Stimulated activated CD4-positive, alpha-beta T cell treated with anti-CD3 and anti-CD28 coated beads, Interleukin-15, amount 100 ng/mL, for 1 hour (primary cell): ENCODE data around the gene CRLF1.

Source experiments
- DNase-seq, 2 donors: peaks; one replicate each; pipeline ENCODE4 v3.0.0-alpha.2; 2020; ENCODE audit warnings: low read depth in 1 of 2, low spot score in 1 of 2

Gene CRLF1

DNA sequence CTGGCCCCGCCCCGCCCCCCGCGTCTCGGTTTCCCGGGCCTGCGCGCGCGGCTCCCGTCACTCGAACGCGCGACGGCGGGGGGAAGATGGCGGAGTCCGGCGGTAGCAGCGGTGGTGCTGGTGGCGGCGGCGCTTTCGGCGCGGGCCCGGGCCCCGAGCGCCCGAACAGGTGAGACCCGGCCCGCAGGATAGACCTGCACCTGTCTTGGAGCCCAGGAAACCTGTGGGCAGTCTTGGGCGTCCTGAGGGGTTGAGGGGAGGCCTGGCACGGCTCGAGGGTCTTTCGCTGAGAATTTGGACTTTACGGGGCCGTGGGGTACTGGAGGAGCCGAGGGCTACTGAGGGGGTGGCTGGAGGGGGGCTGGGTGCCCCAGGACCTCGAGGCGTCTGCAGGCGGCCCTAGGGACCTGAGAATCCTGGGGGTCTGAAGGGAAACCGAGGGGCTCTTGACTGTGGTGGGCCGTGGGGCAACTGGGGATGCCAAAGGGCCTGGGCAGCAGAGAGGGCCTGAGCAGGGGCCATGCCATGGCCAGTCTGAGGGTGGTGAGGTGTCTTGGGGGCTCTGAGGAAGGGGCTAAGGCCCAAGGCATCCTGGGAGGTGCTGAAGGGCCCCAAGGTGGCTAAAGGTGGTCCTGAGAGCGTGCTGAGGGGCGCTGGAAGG, 30.5 kb upstream of the CRLF1 start, which contains the start of gene KLHL26:
Gene KLHL26 (plus strand): TSS at position 60 of the 661 bp plus-strand sequence. CDS start 27 bp downstream, at position 87.
- no peak for DNase-seq

DNA sequence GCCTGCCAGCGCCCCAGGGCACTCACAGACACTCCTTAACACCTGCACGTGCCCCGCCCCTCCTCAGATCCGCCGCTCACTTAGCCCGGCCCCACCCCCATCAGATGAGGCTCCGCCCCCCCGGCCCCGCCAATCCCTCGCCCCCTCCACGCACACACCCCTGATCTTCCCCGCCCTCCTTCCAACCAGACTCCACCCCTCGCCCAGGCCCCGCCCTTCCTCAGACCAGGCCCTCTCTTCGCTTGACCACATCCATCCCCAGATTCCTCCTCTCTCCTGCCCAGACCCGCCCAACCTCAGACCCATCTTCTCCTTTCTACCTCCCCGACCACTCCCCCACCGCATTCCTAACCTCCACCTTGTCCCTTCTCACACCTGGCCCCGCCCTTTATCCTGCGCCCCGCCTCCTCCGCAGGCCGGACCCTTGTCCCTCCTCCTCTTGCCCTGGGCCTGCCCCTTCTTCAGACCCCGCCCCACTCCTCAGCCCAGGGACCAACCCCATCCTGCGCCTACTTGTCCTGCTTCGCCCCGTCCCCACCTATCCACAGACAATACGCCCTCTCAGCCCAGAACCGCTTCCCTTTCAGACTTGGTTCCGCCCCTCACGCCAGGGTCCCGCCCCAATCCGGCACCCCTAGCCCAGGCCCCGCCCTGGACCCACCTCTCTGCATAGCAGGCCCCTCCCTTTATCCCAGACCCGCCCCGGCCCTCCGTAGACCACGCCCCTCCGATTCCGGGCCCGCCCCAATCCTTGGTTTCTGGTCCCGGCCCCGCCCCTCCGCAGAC, 29.8 kb upstream of the CRLF1 start:
- peak; percentile 99 to 100 for DNase-seq

DNA sequence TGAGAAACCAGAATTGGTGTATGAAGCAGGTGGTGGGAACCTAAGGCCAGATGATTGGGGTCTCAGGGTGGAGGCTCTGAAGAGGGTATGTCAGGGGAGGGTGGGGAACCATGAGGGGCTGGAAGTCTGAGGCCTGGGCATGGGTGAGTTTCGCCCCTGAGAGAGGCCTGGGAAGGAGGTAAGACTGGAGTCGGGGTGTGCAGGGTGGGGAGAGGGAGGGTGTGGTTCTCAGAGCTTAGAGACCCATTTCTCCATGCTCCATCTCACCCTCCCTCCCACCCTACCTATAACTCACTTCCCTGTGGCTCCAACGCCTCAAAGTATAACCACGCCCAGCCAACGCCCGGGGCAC, 29.2 kb upstream of the CRLF1 start:
- DNase-seq, result no peak

DNA sequence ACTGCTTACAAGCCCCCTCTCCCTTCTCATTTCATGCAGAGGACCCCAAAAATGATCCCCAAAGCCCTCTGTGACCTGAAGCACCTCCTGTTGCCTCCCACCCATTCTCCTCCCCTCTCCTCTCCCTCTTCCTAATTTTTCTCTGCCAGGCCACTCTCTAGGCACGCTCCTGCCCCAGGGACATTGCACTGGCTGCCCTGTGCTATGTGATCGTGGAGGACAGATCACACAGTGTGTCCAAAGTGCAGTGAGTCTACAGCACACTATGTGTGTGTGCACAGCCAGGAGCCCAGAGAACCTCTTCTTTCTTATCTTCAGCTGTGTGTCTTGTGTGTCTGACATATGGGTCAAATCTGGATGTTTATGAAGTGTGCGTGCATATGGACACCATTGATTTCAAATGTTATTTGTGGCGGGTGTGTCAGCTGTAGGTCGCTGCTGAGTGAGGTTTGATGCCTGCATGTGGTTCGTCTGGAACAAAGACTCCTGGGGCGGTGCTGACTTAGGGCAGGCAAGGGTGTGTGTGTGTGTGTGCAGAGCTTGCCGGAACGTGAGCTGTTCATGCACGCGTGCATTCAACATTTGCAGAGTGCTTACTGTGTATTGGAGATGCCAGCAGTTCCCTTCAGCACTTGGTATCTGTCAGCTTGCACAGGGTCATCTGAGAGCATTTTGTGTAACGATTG, 28.2 kb upstream of the CRLF1 start:
- no peak for DNase-seq

DNA sequence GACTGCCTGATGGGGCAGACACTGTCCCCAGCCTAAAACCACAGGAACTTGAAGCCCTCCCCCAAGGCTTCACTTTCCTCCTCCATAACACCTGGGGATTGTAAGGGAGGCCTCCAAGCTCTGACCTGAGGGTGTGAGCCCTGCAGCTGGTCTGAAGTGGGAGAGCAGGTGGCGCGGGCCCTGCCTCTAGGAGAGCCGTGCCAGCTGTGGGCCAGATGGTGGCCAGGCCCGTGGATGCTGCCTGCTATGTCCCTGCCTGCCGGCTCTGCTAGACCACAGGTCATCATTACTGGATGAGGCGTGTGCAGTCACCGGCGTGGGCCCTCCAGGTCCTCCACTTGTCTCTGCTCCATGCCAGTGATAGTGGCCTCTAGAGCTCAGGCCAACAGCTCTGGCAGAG, 26.7 kb upstream of the CRLF1 start:
- no peak for DNase-seq

DNA sequence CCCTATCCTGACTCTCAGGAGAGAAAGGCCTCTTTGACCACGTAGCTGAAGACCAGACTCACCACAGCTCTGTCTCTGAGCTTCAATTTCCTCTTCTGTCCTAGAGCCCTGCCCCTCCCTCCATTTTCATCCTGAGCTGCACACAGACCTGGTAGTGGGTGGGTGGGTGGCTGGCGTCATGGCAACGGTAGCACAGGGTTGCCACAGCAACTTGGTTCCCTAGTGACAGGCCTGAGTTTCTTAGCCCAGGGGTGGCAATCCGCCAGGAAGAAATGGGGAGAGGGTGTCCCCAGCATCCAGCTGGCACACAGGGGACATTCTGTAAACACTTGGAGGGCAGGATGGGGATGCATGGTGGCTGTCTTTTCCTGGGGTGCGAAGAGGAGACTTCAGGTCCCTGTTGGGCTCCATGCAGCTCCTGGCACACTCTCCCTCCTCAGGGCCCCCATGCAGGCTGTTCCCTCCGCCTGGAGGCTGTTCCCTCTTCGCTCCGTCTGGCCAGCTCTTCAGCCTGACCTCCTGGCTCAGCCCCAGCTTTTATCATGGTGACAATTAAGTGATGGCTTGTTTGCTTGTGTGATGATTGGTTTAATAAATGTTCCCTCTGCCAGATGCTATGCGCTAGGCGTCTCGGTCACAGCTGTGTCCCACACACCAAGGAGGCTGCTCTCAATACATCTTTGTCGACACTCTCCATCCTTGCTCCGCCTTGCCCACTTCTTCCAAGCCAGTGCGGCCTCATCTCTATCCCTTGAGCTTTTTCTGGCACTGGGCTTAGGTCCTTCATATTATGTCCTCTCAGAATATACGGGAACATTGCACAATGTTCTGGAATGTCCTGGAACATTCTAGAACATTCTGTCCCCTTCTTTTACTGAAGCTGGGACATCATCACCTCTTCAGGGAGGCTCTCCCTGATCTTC, 22.8 kb upstream of the CRLF1 start:
- no peak for DNase-seq

DNA sequence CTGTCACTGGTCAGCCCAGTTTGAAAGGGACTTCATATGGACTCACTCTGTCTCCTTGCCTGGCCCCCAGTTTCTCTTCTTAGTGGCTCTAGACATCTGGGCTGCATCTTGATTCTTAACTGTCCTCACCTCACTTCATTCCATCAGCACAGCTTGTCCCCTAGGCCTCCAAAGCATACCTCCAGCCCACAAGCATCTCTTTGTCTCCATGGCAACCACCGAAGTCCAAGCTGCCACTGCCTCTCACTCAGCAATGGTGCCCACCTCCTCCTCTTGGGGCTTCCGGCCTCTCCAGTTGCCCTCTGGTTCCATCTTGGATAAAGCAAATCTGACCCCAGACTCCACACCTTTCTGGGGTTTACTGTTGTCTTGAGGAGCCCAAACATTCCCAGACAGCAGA, 20.3 kb upstream of the CRLF1 start:
- DNase-seq, result no peak

DNA sequence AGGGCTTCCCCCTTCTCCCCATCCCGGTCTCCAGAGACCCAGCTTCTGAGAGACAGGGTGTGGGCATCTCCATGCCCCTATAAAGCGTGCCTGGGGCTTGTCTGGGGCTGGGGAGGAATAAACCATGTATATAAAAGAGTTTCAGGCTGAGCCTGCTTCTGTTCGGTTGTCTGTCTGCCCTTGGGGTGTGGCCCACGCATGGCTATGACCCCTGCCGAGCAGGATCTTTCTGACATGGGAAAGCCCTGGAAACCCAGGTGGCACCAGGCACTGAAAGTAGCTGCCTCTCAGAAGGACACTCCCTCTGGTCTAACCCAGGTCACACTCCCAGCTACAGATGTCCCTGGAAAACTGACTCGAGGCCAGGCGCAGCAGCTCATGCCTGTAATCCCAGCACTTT, 14.3 kb upstream of the CRLF1 start:
- DNase-seq, result no peak

DNA sequence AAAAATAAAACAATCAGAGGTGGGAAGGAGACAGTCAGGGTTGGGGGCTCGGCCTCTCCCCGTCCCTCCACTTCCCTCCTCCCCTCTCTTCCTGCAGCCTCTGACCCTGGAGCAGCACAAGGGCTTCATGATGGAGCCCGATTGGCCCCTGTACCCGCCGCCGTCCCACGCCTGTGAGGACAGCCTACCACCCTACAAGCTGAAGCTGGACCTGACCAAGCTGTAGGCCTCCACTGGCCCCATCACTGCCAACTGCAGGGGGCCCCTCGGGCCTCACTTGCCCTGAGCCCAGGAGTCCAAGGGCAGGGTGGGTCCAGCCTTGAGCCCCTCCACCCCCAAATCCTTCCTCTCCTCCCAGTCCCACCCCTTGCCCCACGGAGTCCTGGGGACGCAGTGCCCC, 13.7 kb upstream of the CRLF1 start:
- DNase-seq, result no peak

DNA sequence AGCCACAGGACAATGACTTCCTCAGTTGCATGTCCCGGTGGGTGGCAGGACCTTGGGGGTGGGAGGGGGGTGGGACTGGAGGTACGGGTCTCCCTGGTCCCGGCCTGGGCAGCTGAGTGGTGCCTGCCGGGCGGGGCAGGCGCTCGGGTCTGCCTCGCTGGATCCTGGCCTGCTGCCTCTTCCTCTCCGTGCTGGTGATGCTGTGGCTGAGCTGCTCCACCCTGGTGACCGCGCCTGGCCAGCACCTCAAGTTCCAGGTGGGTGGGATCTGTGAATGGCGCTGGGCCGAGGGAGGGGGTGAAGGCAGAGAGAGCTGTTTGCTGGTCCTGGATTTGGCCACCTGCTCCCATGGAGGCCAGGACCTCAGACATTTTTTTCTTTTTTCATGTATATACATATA, 11.6 kb upstream of the CRLF1 start:
- no peak for DNase-seq

DNA sequence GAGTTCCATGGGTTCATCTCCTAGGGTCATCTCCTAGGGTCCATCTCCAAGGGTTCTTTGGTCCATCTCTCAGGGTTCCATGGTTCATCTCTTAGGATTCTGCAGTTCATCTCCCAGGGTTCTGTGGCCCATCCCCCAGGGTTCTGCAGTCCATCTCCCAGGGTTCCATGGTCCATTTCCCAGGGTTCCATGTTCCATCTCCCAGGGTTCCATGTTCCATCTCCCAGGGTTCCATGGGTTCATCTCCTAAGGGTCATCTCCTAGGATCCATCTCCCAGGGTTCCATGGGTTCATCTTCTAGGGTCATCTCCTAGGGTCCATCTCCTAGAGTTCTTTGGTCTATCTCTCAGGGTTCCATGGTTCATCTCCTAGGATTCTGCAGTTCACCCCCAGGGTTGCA, 11.0 kb upstream of the CRLF1 start:
- no peak for DNase-seq

DNA sequence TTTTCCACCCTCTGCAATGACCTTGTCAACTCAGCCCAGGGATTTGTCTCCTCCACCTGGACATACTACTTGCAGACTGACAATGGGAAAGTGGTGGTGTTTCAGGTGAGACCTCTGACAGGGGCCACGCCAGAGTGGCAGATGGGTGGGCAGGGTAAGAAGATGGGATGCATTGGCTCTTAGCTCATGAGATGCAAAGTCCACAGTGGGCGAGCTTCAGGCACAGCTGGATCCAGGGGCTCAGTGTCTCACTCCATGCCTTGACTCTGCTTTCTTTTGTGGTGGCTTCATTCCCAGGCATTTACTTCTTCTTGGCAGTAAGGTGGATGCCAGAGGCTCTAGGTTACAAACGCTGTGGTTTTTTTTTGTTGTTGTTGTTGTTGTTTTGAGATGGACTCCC, 9.4 kb upstream of the CRLF1 start:
- DNase-seq, result no peak

DNA sequence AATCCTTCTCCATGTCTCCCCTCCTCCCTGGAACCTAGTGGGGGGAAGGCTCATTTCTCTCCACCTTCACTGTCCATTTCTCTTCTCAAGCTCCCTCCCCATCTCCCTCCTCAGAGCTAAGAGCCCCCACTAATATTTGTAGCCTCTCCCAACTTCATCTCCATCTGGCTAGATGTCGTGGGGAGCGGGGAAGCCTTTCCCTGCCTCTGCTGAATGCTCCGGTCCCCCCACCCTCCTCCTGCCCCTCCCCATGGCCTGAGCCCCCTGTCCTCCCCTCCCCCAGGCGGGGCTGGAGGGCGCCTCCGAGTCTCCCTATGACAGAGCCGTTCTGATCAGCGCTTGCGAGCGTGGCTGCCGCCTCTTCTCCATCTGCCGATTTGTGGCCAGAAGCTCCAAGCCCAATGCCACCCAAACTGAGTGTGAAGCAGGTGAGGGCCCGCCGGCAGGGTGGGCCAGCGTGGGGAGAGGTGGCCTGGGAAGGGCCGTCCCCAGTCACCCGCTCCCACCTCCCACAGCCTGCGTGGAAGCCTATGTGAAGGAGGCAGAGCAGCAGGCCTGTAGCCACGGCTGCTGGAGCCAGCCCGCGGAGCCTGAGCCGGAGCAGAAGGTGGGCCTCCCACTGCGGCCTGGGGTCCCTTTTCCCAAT, 7.1 kb upstream of the CRLF1 start:
- no peak for DNase-seq

DNA sequence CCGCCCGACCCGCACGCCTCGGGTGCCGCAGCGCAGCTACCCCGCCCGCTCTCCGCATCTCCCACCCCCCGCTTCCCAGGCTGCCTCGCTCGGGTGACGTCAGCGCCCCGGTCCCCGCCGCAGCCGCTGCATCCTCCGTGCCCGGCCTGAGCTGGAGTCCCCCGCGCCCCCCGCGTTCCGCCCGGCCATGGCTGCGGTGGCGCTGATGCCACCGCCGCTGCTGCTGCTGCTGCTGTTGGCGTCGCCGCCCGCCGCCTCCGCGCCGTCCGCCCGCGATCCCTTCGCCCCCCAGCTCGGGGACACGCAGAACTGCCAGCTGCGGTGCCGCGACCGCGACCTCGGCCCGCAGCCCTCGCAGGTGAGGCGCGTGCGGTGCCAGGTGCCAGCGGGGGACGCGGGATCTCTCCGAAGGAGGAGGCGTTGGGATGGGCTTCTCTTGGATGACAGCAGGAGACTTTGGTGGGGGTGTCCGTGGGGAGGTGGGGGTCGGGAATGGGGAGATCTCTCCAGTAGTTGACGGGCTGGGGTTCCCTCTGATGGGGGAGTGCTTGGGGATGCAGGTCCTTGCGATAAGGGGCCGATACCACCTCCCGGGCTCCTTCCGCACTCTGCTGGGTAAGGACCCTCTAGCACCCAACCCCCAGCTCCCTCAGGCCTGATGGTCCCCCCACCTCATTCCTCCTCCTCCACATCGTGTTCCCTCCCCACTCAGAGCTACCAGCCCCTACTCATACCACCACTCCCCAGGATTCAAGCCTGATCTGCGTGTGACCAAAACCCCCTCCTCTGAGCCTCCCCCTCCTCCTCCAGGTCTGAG, 6.4 kb upstream of the CRLF1 start, which contains the start of gene TMEM59L:
Gene TMEM59L (plus strand): TSS at position 99 of the 817 bp plus-strand sequence. CDS start 89 bp downstream, at position 188.
- DNase-seq, result no peak

DNA sequence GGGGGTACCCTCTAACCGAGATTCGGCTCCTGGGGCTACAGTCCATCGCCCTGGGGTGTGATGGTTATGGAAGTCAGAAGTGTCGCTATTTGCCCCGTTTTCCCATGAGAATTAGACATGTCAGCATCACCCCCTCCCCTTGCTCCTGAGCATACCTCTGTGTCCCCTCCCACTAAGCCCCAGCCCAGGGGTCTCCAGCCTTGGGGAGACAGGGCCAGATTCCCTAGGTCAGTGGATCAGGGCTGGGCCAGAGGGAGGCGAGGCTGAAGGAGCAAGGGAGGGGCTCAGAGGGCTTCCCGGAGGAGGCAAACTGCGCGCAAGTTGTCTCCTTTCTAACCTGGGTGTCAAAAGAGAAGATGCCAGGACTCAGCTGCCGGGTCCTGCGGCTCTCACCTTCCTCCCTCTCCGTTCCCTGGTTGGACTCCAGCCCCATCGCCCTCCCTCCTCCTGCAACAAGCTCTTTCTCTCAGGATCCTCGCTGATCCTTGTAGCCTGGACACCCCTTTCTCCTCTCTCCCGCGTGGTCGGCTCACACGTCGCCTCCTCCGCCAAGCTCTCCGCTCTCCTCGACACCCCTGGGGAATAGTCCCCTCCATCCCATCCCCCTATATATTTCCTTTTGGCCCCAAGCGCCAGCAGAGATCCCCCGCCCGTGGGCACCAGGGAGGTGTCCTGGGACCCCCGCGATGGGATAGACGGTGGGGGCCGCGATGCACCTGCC, 5.6 kb upstream of the CRLF1 start:
- DNase-seq, result no peak

DNA sequence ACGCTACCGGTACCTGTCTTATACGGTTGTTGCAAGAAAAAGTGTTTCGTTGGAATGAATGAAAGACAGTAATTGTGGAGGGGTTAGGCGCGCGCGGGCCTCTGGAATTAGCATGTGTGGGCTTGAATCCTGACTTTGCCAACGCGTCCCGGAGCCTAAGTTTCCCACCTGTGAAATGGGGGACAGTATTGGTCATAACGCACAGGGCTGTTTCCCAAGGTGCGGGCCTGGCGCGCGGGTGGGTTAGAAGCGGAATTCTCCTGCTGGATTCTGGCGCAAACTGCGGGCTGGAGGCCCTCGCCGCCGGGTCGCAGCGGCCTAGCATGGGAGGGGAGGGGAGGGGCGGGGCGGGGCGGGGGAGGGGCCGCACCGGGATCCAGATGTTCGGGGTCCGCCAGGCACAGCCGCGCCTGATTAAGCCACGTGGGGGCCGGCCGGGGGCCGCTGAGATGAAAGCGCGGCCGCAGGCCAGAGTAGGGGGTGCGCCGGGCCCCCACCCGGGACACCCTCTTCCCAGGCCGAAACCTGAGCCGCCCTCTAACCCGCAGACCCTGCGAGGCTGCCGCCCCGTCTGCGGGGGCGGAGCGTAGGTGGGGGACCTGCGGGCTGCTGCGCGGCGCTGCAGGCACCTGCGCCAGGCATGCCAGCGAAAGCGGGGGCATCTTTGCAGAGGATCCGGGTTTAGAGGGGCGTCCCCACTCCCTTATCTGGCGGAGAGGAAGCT, 4.9 kb upstream of the CRLF1 start:
- DNase-seq, result no peak

DNA sequence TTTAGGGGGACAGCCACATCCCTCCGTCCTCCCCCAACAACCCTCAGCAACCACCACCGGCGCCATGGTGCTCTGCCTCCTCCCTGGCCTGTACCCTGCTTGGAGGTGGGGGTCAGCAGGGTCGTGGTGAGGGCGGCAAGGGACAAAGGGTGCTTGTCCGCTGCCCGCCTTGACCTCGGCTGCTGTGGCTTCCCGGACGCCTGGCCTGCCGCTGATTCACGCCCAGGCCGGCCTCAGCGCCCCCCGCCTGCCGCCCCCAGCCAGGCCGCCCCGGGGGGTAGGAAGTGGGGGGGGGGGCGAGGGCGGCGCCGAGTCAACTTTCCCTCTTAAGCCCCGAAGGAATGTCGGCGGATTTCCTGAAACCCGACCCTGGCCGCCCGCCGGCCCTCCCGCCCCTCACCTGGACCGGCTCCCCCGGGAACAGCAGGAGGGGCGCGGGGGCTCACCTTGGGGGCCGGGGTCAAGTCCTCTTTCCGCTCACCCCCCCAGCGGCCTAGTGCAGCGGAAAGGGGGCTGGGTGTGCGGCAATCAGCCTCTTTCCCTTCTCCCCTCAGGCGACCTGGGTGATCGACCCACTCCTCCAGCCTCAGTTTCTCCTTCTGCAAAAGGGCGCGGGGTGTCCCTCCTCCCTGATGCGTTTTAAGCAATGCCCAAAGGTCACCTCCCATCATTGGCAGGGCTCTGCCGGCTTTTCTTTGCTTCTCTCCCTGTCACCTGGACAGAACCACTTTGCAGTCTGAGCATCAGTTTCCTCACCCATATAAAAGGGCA, 4.1 kb upstream of the CRLF1 start:
- no peak for DNase-seq

DNA sequence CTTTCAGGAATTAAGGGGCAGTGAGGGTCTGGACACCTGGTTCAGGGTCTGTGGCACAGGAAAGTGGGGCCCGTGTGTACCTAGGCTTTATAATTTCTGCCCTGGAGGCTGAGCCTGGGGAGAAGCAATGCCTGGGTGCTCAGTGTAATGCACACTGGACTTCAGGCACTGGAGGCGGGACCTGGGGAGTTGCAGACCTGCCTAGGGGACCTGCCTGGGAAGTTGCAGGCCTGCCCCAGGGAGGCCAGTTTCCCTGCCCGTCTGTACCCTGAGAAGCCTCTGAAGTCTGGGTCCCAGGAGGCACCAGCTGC, 3.6 kb upstream of the CRLF1 start:
- DNase-seq, result no peak
